ENCODE results near the gene CTSE.

The CTSE gene

GRCh38 chr1:206023695-206024094 is at the start of gene CTSE:
Gene CTSE (minus strand): TSS chr1:206023895. CDS start chr1:206023791, 104 bp downstream.
- Histone ChIP-seq H2AFZ (ENCODE audit: low read depth, low read length, severe bottlenecking) (no peak within 1 kb of the TSS), H3F3A (ENCODE audit: insufficient read depth) (no peaks in the 10 kb centered on the region), H3K9ac (ENCODE audit: low read length) (no peak within 1 kb of the TSS), H3K27me3 (ENCODE audit: low read length) (no peaks in the 10 kb centered on the region), H3K9me3 (ENCODE audit: insufficient read depth, low read length) (no peaks in the 10 kb centered on the region), H4K20me1 (ENCODE audit: low read depth, low read length) (no peaks in the 10 kb centered on the region), H3K4me3 (ENCODE audit: insufficient read depth, low read length, poor library complexity, severe bottlenecking) (no peak within 1 kb of the TSS), H3K79me2 (ENCODE audit: insufficient read depth, low read length) (no peaks in the 10 kb centered on the region), H3K9me2 (replicated peaks; ENCODE audit: insufficient read depth, low read length) (no peaks in the 10 kb centered on the region), H3K27ac (ENCODE audit: low read depth, low read length) (no peak within 1 kb of the TSS), H3K4me2 (ENCODE audit: low read depth, low read length, poor library complexity, severe bottlenecking) (no peak within 1 kb of the TSS), H3K36me3 (ENCODE audit: low read length) (no peaks in the 10 kb centered on the region)
- TF ChIP-seq, protein P1, sequence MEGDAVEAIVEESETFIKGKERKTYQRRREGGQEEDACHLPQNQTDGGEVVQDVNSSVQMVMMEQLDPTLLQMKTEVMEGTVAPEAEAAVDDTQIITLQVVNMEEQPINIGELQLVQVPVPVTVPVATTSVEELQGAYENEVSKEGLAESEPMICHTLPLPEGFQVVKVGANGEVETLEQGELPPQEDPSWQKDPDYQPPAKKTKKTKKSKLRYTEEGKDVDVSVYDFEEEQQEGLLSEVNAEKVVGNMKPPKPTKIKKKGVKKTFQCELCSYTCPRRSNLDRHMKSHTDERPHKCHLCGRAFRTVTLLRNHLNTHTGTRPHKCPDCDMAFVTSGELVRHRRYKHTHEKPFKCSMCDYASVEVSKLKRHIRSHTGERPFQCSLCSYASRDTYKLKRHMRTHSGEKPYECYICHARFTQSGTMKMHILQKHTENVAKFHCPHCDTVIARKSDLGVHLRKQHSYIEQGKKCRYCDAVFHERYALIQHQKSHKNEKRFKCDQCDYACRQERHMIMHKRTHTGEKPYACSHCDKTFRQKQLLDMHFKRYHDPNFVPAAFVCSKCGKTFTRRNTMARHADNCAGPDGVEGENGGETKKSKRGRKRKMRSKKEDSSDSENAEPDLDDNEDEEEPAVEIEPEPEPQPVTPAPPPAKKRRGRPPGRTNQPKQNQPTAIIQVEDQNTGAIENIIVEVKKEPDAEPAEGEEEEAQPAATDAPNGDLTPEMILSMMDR (IDR thresholded peaks at IDR 0.05; ENCODE audit: insufficient read depth, low read length, poor library complexity, severe bottlenecking) = no peak
- no peak for TF ChIP-seq EZH2phosphoT487 (conservative IDR thresholded peaks at IDR 0.05; ENCODE audit: low read length)

DNA sequence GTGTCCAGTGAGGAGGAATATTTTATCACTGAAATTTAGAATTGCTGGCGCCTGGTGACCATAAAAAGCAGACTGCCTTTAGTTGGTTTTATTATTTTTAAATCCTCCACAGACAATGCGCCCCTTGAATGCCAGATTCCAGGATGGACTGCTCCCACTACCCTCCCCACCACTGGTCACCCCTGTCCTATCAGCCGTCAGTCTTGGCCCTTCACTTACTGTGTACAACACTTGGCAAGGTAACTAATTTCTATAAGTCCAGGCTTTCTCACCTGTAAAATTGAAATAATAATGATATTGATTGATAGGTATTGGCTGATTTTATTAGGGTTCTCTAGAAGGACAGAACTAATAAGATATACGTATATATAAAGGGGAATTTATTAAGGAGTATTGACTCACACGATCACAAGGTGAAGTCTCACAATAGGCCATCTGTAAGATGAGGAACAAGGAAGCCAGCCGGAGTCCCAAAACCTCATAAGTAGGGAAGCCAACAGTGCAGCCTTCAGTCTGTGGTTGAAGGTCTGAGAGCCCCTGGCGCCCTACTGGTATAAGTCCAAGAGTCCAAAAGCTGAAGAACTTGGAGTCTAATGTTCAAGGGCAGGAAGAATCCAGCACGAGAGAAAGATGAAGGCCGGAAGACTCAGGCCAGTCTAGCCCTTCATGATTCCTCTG is 47.1 kb upstream of the CTSE start:
- Histone ChIP-seq H3K79me2 (ENCODE audit: insufficient read depth, low read length) (0 out of 2 replicates have a peak, but pooled peaks cover 2% of the 10 kb centered on the region), H3K36me3 (ENCODE audit: low read length) (0 out of 2 replicates have a peak, but pooled peaks cover 3% of the 10 kb centered on the region), H4K20me1 (ENCODE audit: low read depth, low read length) (no peaks in the 10 kb centered on the region), H3K27ac (ENCODE audit: low read depth, low read length) (no peak overlapping the region), H3K9ac (ENCODE audit: low read length) (no peak overlapping the region), H3K27me3 (ENCODE audit: low read length) (no peaks in the 10 kb centered on the region), H3K9me3 (ENCODE audit: insufficient read depth, low read length) (no peaks in the 10 kb centered on the region), H3F3A (ENCODE audit: insufficient read depth) (peaks cover 3% of the 10 kb centered on the region; the same call in 1 of the 2 replicates), H3K9me2 (replicated peaks; ENCODE audit: insufficient read depth, low read length) (no peaks in the 10 kb centered on the region), H2AFZ (ENCODE audit: low read depth, low read length, severe bottlenecking) (no peak overlapping the region), H3K4me2 (ENCODE audit: low read depth, low read length, poor library complexity, severe bottlenecking) (no peak overlapping the region), H3K4me3 (ENCODE audit: insufficient read depth, low read length, poor library complexity, severe bottlenecking) (no peak overlapping the region)
- TF ChIP-seq, protein P1 (IDR thresholded peaks at IDR 0.05; ENCODE audit: insufficient read depth, low read length, poor library complexity, severe bottlenecking) = no peak
- TF ChIP-seq EZH2phosphoT487 (conservative IDR thresholded peaks at IDR 0.05; ENCODE audit: low read length) = no peak

DNA sequence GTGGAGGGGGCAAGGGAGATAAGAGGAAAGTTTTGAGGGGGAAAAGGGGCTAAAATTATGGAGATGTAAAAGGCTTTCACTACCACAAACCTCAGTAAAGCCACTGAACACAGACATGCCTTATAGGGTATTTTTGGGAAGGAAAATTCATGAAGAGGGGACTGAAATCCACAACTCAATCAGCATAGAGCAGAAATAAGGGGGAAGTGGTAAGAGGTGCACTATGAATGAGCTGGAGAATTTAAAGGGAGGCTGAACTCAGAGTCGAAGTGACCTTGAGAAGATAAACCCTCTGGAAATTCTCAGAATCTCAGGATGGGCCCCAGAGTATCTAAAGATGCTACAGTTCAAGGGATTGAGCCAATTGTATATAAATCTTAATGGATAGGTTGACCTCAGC is 44.6 kb upstream of the CTSE start:
- Histone ChIP-seq H3K4me3 (ENCODE audit: insufficient read depth, low read length, poor library complexity, severe bottlenecking) (no peak overlapping the region), H3K79me2 (ENCODE audit: insufficient read depth, low read length) (0 out of 2 replicates have a peak, but pooled peaks cover 8% of the 10 kb centered on the region), H3K9me3 (ENCODE audit: insufficient read depth, low read length) (no peaks in the 10 kb centered on the region), H3K36me3 (ENCODE audit: low read length) (0 out of 2 replicates have a peak, but pooled peaks cover 3% of the 10 kb centered on the region), H3K27me3 (ENCODE audit: low read length) (no peaks in the 10 kb centered on the region), H3K9ac (ENCODE audit: low read length) (no peak overlapping the region), H3K27ac (ENCODE audit: low read depth, low read length) (no peak overlapping the region; the same call in 1 of the 2 replicates), H4K20me1 (ENCODE audit: low read depth, low read length) (no peaks in the 10 kb centered on the region), H3K9me2 (replicated peaks; ENCODE audit: insufficient read depth, low read length) (no peaks in the 10 kb centered on the region), H3F3A (ENCODE audit: insufficient read depth) (peaks cover 3% of the 10 kb centered on the region; the same call in 1 of the 2 replicates), H2AFZ (ENCODE audit: low read depth, low read length, severe bottlenecking) (no peak overlapping the region), H3K4me2 (ENCODE audit: low read depth, low read length, poor library complexity, severe bottlenecking) (no peak overlapping the region)
- TF ChIP-seq, protein P1 (IDR thresholded peaks at IDR 0.05; ENCODE audit: insufficient read depth, low read length, poor library complexity, severe bottlenecking) = no peak
- TF ChIP-seq EZH2phosphoT487 (conservative IDR thresholded peaks at IDR 0.05; ENCODE audit: low read length) = no peak

Data from SU-DHL-6 (cell line).